Measurements from ENCODE around the gene SPNS2.

SPNS2 gene

DNA sequence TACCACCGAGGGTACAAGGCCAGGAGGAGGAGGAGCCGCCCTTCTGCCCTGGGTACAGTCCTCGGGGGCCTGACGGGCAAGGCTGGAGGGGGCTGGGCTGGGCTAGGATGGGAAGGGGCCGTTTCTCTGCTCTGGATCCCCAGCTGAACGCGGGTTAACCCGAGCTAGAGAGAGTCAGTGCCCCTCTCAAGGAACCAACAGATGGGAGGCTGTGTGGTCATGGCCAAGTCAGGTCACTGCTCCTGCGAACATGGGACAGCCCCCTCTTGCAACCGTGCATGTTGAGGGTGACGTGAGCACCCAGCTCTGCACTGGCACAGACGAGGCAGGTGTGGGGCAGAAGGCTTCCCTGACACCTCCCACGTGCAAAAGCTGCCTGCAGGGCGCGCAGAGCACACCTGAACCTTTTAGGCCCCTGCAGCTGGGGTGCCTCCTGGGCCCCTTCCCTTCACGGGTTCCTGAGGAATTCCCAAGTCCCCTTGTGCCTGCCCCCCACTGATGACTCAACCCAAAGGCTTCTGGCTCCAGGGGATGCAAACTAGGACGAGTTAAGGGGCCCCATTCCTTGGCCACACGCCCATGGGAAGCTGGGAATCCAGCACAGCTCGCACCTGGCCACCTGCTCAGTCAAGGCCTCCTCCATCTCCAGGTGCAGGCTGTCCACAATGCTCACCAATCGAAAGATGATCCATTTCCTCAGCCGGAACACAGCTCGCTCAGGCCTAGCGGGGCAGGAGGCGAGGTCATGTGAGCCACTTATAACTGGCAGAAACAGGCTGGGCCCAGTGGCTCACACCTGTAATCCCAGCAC is 50.2 kb downstream of the SPNS2 start (continued):
- TF ChIP-seq POU6F1 (CRISPR knock-in tag; IDR thresholded peaks at IDR 0.05; ENCODE audit: borderline replicate concordance, low read depth): no peak
- no peak for TF ChIP-seq TCF4 (CRISPR knock-in tag; IDR thresholded peaks at IDR 0.05; ENCODE audit: borderline replicate concordance)
- no peak for TF ChIP-seq ZNF8 (CRISPR knock-in tag; IDR thresholded peaks at IDR 0.05)
- no peak for TF ChIP-seq GLIS3 (CRISPR knock-in tag; IDR thresholded peaks at IDR 0.05)
- no peak for TF ChIP-seq CSDC2 (CRISPR knock-in tag; IDR thresholded peaks at IDR 0.05)
- no peak for TF ChIP-seq ESRRG (CRISPR knock-in tag; IDR thresholded peaks at IDR 0.05)
- no peak for TF ChIP-seq OSR1 (CRISPR knock-in tag; IDR thresholded peaks at IDR 0.05)

DNA sequence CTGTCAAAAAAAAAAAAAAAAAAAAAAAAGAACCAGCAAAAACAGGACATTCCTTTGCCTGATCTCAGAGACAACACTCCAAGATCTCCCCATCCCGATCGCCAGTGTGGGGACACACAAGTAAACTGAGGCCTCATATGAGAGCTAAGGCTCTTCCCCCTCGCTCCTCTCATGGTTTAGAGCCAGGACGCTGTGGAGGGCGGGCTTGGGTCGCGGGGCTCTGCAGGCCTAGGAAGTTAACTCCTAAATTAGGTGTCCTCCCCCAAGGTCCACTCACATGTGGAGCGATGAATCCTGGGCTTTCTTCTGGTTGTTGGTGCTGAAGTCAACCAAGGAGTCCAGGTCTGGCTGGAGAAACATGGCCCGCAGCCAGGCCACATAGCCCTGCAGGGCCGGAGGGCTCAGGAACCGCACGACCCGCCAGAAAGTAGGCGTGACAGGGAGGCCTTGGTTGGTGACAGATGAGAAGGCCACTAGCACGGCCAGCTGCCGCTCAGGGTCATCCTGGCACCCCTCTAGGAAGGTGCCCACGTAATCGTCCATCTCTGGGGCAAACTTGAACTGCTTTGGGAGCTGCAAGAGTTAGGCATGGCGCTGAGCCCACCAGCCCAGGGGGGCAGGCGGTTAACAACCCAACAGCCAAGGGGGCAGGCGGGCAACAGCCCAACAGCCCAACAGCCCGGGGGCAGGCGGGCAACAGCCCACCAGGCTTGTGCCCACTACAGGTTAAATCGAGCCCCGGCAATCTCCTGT is 51.3 kb downstream of the SPNS2 start:
- no peak for ATAC-seq
- TF ChIP-seq SNAI2 (CRISPR knock-in tag; IDR thresholded peaks at IDR 0.05) (no peak), TOX (CRISPR knock-in tag; IDR thresholded peaks at IDR 0.05; ENCODE audit: borderline replicate concordance) (no peak), OSR1 (CRISPR knock-in tag; IDR thresholded peaks at IDR 0.05) (no peak), TCF4 (CRISPR knock-in tag; IDR thresholded peaks at IDR 0.05; ENCODE audit: borderline replicate concordance) (no peak), ZNF565 (CRISPR knock-in tag; conservative IDR thresholded peaks at IDR 0.05; ENCODE audit: low read depth) (no peak), ESRRG (CRISPR knock-in tag; IDR thresholded peaks at IDR 0.05) (no peak), PPARA (CRISPR knock-in tag; IDR thresholded peaks at IDR 0.05; ENCODE audit: borderline replicate concordance) (no peak), BACH2 (CRISPR knock-in tag; IDR thresholded peaks at IDR 0.05; ENCODE audit: borderline replicate concordance) (no peak), CSDC2 (CRISPR knock-in tag; IDR thresholded peaks at IDR 0.05) (no peak), ZNF8 (CRISPR knock-in tag; IDR thresholded peaks at IDR 0.05) (no peak), GLIS3 (CRISPR knock-in tag; IDR thresholded peaks at IDR 0.05) (no peak), ZC3H10 (CRISPR knock-in tag; IDR thresholded peaks at IDR 0.05) (no peak), ZFP30 (CRISPR knock-in tag; IDR thresholded peaks at IDR 0.05) (no peak), ISL1 (CRISPR knock-in tag; IDR thresholded peaks at IDR 0.05) (no peak), ZNF70 (CRISPR knock-in tag; IDR thresholded peaks at IDR 0.05) (no peak), CREB5 (CRISPR knock-in tag; IDR thresholded peaks at IDR 0.05; ENCODE audit: low read depth) (no peak)
- TF ChIP-seq, protein P1, sequence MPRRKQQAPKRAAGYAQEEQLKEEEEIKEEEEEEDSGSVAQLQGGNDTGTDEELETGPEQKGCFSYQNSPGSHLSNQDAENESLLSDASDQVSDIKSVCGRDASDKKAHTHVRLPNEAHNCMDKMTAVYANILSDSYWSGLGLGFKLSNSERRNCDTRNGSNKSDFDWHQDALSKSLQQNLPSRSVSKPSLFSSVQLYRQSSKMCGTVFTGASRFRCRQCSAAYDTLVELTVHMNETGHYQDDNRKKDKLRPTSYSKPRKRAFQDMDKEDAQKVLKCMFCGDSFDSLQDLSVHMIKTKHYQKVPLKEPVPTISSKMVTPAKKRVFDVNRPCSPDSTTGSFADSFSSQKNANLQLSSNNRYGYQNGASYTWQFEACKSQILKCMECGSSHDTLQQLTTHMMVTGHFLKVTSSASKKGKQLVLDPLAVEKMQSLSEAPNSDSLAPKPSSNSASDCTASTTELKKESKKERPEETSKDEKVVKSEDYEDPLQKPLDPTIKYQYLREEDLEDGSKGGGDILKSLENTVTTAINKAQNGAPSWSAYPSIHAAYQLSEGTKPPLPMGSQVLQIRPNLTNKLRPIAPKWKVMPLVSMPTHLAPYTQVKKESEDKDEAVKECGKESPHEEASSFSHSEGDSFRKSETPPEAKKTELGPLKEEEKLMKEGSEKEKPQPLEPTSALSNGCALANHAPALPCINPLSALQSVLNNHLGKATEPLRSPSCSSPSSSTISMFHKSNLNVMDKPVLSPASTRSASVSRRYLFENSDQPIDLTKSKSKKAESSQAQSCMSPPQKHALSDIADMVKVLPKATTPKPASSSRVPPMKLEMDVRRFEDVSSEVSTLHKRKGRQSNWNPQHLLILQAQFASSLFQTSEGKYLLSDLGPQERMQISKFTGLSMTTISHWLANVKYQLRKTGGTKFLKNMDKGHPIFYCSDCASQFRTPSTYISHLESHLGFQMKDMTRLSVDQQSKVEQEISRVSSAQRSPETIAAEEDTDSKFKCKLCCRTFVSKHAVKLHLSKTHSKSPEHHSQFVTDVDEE (CRISPR knock-in tag; IDR thresholded peaks at IDR 0.05): no peak

DNA sequence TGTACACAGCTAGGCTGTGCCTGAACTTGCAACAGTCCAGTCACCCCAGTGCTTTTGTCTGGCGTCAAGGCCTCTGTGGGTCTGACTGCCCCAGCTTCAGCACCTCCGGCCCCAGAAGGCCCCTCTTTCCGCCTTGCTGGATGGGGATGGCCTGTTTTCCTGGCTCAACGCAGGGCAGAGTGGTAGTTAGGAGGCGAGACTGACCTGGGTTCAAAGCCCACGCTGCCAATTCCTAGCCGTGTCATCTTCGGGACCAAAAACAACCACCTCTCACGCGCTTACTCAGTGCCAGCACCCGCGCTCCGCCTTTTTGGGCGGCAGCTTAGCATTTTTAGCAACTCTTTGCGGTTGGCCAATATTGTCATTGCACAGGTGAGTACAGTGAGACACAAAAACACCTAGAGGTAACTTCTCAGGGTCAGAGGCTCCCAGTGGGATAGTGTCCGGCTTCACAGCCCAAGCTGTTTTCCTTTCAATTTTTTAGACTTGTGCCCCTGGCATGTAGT is 51.9 kb downstream of the SPNS2 start:
- no peak for ATAC-seq
- TF ChIP-seq CREB5 (CRISPR knock-in tag; IDR thresholded peaks at IDR 0.05; ENCODE audit: low read depth) (no peak), ESRRG (CRISPR knock-in tag; IDR thresholded peaks at IDR 0.05) (no peak), PATZ1 (CRISPR knock-in tag; IDR thresholded peaks at IDR 0.05; ENCODE audit: borderline replicate concordance) (no peak), ZC3H10 (CRISPR knock-in tag; IDR thresholded peaks at IDR 0.05) (no peak), ZNF70 (CRISPR knock-in tag; IDR thresholded peaks at IDR 0.05) (no peak), ZFP3 (CRISPR knock-in tag; IDR thresholded peaks at IDR 0.05) (no peak), TOX (CRISPR knock-in tag; IDR thresholded peaks at IDR 0.05; ENCODE audit: borderline replicate concordance) (no peak)
- TF ChIP-seq, protein P1 (CRISPR knock-in tag; IDR thresholded peaks at IDR 0.05): no peak
